Activated T-helper 9 cell treated with anti-CD3 and anti-CD28 coated beads, Interleukin-2, amount 50 U/mL, for 16 hours (primary cell): Measurements from ENCODE around the gene FNBP1L.

Source experiments
- DNase-seq: peaks from one replicate; pipeline ENCODE4 v3.0.0-alpha.2; 2020; ENCODE audit warnings: low read depth

FNBP1L gene

GRCh38 chr1:93447481-93448291 lies at the start of gene FNBP1L:
Gene FNBP1L, plus strand, starts transcription at chr1:93448118. Its CDS starts 164 bp downstream, at chr1:93448282.
- peak; percentile 58 for DNase-seq

DNA sequence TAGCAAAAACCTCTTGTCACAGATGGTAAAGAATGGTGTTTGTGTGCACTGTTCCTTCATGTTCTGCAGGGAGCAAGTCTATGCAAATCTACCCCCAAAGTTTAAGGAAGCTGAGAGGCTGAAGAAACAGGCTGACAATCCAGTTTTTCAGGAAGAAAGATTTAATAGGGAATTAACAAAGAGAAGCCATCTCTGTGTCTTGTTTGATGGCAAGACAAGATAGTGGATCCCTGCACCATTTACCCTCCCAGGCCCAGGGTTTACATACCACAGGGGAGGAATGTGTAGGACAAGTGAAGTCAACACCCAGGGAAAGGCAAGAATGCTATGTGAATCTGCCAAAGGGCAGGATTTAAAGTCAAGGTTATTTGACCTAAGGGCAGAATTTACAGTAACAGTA lies 48.1 kb upstream of the FNBP1L start:
- no peak for DNase-seq

DNA sequence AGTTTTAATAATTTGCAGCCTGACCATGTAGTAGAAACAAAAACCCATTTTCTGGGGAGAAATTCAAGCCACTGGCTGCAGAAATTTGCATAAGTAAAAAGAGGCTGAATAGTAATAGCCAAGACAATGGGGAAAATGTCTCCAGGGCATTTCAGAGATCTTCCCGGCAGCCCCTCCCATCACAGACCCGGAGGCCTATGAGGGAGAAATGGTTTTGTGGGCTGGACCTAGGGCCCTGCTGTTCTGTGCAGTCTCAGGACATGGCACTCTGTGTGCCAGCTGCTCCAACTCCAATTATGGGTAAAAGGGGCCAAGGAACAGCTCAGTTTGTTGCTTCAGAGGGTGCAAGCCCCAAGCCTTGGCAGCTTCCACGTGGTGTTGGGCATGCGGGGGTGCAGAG lies 39.7 kb upstream of the FNBP1L start:
- no peak for DNase-seq

DNA sequence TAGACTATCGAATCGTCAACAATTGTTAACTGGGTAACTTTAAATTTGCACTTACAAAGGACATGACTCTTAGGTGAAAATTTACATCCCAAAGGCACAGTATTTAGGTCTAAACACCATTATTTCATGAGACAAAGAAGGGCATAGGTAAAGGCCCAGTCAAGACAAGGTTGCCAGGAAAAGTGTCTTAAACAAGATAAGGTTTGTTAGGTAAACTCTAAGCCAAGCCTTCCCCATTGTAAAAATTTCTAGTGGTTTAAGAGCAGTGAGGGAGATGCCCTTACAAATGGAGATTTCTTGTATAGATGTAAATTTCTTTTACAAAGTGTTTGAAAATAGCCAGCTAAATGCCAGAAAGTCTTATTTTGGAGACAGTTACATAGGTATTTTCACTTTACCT lies 36.9 kb upstream of the FNBP1L start:
- no peak for DNase-seq

GRCh38 chr1:93414749-93415148 lies 33.2 kb upstream of the FNBP1L start:
- DNase-seq: no peak

- DNase-seq: no peak
Measured at GRCh38 chr1:93415296-93415695, 32.6 kb upstream of the FNBP1L start.

DNA sequence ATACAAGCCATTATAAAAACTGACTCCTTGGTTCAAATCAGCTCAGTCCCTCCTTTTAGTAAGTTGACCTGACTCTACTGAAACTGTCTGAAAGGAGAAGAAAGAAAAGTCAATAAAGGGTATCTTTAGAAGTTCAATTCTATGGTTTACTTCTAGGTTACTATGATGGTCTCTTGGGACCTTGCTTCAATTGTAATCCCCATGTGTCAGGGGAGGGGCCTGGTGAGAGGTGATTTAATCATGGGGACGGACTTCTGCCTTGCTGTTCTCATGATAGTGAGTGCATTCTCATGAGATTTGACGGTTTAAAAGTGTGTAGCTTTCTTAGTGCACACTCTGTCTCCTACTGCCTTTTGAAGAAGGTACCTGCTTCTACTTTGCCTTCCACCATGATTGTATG lies 31.7 kb upstream of the FNBP1L start:
- no peak for DNase-seq

DNA sequence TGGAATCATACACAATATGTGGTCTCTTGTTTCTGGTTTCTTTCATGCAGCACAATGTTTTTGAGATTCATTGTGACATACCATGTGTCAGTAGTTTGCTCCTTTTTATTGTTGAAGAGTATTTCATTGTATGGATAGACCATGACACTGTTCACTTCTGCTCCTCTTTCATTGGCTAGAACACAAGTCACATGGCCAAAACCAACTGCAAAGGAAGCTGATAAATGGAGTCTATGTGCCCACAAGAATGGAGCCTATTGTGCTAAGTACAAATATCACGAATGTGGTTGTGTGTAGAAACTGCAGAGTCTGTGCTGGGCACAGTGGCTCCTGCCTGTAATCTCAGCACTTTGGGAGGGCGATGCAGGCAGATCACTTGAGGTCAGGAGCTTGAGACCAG lies 28.6 kb upstream of the FNBP1L start:
- DNase-seq: no peak

GRCh38 chr1:93420400-93420799 lies 27.5 kb upstream of the FNBP1L start:
- no peak for DNase-seq

GRCh38 chr1:93426181-93426580 lies 21.7 kb upstream of the FNBP1L start:
- DNase-seq: no peak

DNA sequence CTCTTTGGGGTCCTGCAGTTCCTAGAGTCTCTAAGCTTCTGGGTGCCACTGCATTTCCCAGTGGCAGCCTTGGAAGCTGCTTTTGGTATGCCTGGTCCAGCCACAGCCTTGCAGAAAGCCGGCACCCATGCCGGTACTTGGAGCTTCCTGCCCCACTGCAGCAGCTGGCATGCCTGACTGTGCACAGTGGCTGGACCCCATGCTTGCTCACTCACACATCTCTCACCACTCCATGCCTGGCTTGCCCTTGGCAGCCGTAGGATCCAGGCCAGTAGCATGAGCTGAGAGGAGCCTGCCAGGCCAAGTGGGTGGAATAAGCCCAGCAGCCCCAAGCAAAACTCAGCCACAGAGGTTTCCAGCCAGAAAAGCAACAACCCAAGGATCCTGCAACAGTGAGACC lies 20.3 kb upstream of the FNBP1L start:
- no peak for DNase-seq

GRCh38 chr1:93433407-93433961 lies 14.4 kb upstream of the FNBP1L start:
- DNase-seq: no peak

DNA sequence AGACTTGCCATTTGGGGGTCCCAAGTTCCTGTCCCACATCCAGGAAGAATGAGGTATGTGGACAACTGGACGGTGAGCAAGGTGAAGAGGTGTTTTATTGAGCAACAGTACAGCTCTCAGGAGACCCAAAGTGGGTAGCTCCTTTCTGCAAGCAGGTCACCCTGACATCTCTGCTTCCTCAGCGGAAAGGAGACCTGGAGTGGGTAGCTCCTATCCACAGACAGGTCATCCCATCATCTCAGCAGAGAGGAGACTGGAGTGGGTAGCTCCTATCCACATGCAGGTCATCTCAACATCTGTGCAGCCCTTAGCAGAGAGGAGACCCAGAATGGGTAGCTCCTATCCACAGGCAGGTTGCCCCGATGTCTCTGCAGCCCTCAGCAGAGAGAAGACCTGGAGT lies 13.8 kb upstream of the FNBP1L start:
- no peak for DNase-seq

DNA sequence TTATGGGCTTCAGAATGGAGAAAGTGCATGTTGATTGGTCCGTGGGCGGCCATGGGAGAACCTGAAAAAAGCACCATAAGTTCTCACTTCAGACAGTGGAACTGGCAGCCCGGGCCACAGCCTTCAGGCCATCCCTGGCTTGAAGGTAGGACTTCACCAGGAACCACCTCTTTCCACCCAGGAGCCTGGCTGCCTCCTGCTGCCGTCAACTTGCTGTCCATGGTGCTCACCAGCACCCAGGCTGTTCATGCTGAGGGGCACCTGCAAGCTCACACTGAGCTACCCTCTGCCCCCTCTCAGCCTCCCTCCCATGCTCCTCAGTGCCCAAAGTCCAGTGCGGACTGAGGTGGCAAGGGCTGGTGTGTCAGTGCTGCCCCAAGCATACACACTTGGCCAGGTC lies 12.9 kb upstream of the FNBP1L start:
- DNase-seq: no peak

GRCh38 chr1:93435443-93435842 lies 12.5 kb upstream of the FNBP1L start:
- no peak for DNase-seq

- DNase-seq: no peak
Measured at GRCh38 chr1:93436496-93436895, 11.4 kb upstream of the FNBP1L start.

GRCh38 chr1:93437976-93438605 lies 9.8 kb upstream of the FNBP1L start:
- DNase-seq: no peak

DNA sequence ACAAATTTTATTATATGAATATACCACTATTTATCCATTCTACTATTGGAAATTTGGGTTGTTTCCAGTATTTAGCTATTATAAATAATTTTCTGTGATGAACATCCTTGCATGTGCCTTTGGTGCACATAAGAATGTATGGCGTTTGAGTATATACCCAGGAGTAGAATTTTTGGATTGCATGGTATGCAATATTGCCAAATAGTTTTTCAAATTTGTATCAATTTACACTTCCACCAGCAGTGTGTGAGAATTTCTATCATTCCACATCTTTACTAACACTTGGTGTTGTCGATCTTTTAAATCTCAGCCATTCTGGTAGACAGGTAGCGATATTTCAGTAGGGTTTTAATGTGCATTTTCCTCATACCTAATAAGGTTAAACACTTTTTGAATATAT lies 9.2 kb upstream of the FNBP1L start:
- no peak for DNase-seq

- no peak for DNase-seq
Measured at GRCh38 chr1:93440272-93440671, 7.6 kb upstream of the FNBP1L start.

DNA sequence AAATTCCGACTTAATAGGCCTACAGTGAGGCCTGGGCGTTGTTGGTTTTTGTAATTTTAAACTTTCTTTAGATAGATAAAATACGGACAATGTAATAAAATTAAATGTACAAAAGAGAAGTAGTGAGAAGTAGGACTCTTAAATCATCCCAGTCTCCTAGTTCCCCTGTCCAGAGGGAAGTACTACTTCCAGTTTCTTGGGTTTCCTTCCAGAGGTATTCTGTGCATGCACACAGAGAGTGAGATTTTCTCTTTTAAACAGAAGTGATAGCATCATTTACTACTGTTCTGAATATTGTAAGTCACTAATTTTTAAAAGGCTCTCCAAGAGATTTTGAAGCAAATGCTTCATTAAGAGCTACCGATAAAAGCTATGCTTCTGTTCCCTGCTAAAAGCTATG lies 7.2 kb upstream of the FNBP1L start:
- no peak for DNase-seq

- DNase-seq: no peak
Measured at GRCh38 chr1:93441589-93441988, 6.3 kb upstream of the FNBP1L start.

- DNase-seq: no peak
Measured at GRCh38 chr1:93442008-93442666, 5.8 kb upstream of the FNBP1L start.

- DNase-seq: no peak
Measured at GRCh38 chr1:93442741-93443140, 5.2 kb upstream of the FNBP1L start.
